Small intestine (tissue), 7 donors: ENCODE measurements around the gene PSMG4. TPM values are rescaled to one million over a fixed set of nuclear protein-coding genes. Genes with fewer than 3 reads are reported as not detected.

ENCODE experiments used
- DNase-seq, 2 donors: peaks; one replicate each; pipeline versions ENCODE4 v3.0.0 to v3.0.0-alpha.2; 2013
- FAIRE-seq: peaks from 2 replicates; lab custom pipeline; 2012; peaks lifted over from hg19 to GRCh38; lab: Jason Lieb, UNC
- H3K27ac ChIP-seq, 3 donors: one replicate each; pipeline ENCODE4 v1.5.1; 2013; ENCODE audit warnings: low read length in 2 of 3, mild to moderate bottlenecking in 2 of 3, control low read depth in 1 of 3, inconsistent platforms in 1 of 3, low read depth in 1 of 3, moderate library complexity in 1 of 3
- H3K27me3 ChIP-seq, 3 donors: one replicate each; pipeline ENCODE4 v1.6.1; 2013; ENCODE audit warnings: low read length in 3 of 3, inconsistent platforms in 1 of 3; ENCODE audit not compliant: control insufficient read depth in 3 of 3, insufficient read depth in 3 of 3
- H3K36me3 ChIP-seq, 3 donors: one replicate each; pipeline ENCODE4 v1.6.1; 2013; ENCODE audit warnings: low read length in 3 of 3, inconsistent platforms in 1 of 3, low read depth in 1 of 3, mild to moderate bottlenecking in 1 of 3, moderate library complexity in 1 of 3; ENCODE audit not compliant: control insufficient read depth in 3 of 3, insufficient read depth in 2 of 3
- H3K4me1 ChIP-seq, 3 donors: one replicate each; pipeline ENCODE4 v1.6.1; 2013; ENCODE audit warnings: low read length in 2 of 3, inconsistent platforms in 1 of 3, low read depth in 1 of 3, mild to moderate bottlenecking in 1 of 3, moderate library complexity in 1 of 3; ENCODE audit not compliant: control insufficient read depth in 3 of 3, insufficient read depth in 2 of 3
- H3K4me3 ChIP-seq, 3 donors: one replicate each; pipeline ENCODE4 v1.5.1; 2013; ENCODE audit warnings: low read length in 3 of 3, control low read depth in 1 of 3, inconsistent platforms in 1 of 3, low read depth in 1 of 3, mild to moderate bottlenecking in 1 of 3, moderate library complexity in 1 of 3
- H3K9me3 ChIP-seq, 2 donors: one replicate each; pipeline ENCODE4 v1.6.1; 2013; ENCODE audit warnings: low read depth in 1 of 2, low read length in 1 of 2; ENCODE audit not compliant: control insufficient read depth in 2 of 2, insufficient read depth in 1 of 2
- WGBS, 3 donors: extraction: QIAGEN DNeasy Blood & Tissue Kit; methylation state at CpG; one replicate each; pipeline ENCODE4 v1.1.7; 2013; 5-methylcytosine and 5-hydroxymethylcytosine counted together
- polyA plus RNA-seq, 4 donors: library from polyadenylated mRNA; stranded (reverse) in 3 of 4; unstranded in 1 of 4; fragments of 200-250 nt in 3 of 4; fragments of 120-200 nt in 1 of 4; gene quantifications; one replicate each; pipeline versions ENCODE4 v1.2.1 to v1.2.3, GENCODE V29; 2013
- donor health status: healthy with polysubstance abuse.
- donor health status: control.
- donor health status: control.
- donor health status: Bipolar disorder and iron deficiency.
- donor health status: healthy.

The PSMG4 gene
- polyA plus RNA-seq, 4 donors: 22.6 to 43.8 (median 33.4) TPM

GRCh38 chr6:3288711-3289663 lies 30.2 kb downstream of the PSMG4 start:
- Histone ChIP-seq H3K27ac (no peak overlapping the region), H3K4me3 (no peak overlapping the region), H3K36me3 (peaks cover 0 to 90% (median 17%) of the 10 kb centered on the region in 3 donors), H3K27me3 (peaks cover 0 to 3% (median 0%) of the 10 kb centered on the region in 3 donors), H3K4me1 (no peaks in the 10 kb centered on the region), H3K9me3 (no peaks in the 10 kb centered on the region)
- DNase-seq (no peak), FAIRE-seq (no peak)
- WGBS, 3 donors: 84 to 87% (median 86%) methylated on average over 21 of the region's 21 CpGs

- DNase-seq (no peak), FAIRE-seq (no peak)
- Histone ChIP-seq H3K27ac (no peak overlapping the region), H3K4me1 (no peaks in the 10 kb centered on the region), H3K4me3 (no peak overlapping the region), H3K27me3 (peaks cover 0 to 3% (median 0%) of the 10 kb centered on the region in 3 donors), H3K9me3 (no peaks in the 10 kb centered on the region), H3K36me3 (peaks cover 0 to 87% (median 11%) of the 10 kb centered on the region in 3 donors)
- WGBS, 3 donors: 85 to 87% (median 85%) methylated on average over 7 of the region's 7 CpGs
Measured at GRCh38 chr6:3289664-3290055, 30.9 kb downstream of the PSMG4 start.

GRCh38 chr6:3290149-3290930 lies 31.6 kb downstream of the PSMG4 start:
- H3K36me3 ChIP-seq: peaks cover 0 to 86% (median 13%) of the 10 kb centered on the region in 3 donors
- 87 to 93% (median 87%) methylated on average over 15 of the region's 15 CpGs for WGBS, 3 donors
- H3K27me3 ChIP-seq: peaks cover 0 to 3% (median 0%) of the 10 kb centered on the region in 3 donors
- H3K4me1 ChIP-seq: peaks cover 0 to under 1% (median 0%) of the 10 kb centered on the region in 3 donors
- FAIRE-seq: no peak
- DNase-seq: no peak
- no peaks in the 10 kb centered on the region for H3K9me3 ChIP-seq
- no peak overlapping the region for H3K27ac ChIP-seq
- no peak overlapping the region for H3K4me3 ChIP-seq

- DNase-seq: no peak
- Histone ChIP-seq H3K36me3 (peaks cover 0 to 85% (median 11%) of the 10 kb centered on the region in 3 donors), H3K4me1 (peaks cover 0 to 6% (median 0%) of the 10 kb centered on the region in 3 donors), H3K9me3 (no peaks in the 10 kb centered on the region), H3K4me3 (no peak overlapping the region), H3K27me3 (peaks cover 0 to 3% (median 0%) of the 10 kb centered on the region in 3 donors), H3K27ac (no peak overlapping the region)
- FAIRE-seq: no peak
- WGBS, 3 donors: 72 to 82% (median 78%) methylated on average over 11 of the region's 11 CpGs
Measured at GRCh38 chr6:3290931-3291211, 32.1 kb downstream of the PSMG4 start.

- no peak for FAIRE-seq
- Histone ChIP-seq H3K27me3 (peaks cover 0 to 3% (median 0%) of the 10 kb centered on the region in 3 donors), H3K36me3 (peaks cover 0 to 88% (median 11%) of the 10 kb centered on the region in 3 donors), H3K4me1 (peaks cover 0 to 10% (median 0%) of the 10 kb centered on the region in 3 donors), H3K9me3 (no peaks in the 10 kb centered on the region), H3K27ac (no peak overlapping the region), H3K4me3 (no peak overlapping the region)
- 90 to 93% (median 92%) methylated on average over 4 of the region's 4 CpGs for WGBS, 3 donors
- no peak for DNase-seq
Measured at GRCh38 chr6:3291346-3291745, 32.6 kb downstream of the PSMG4 start.

- Histone ChIP-seq H3K4me3 (no peak overlapping the region), H3K36me3 (peaks cover 0 to 88% (median 11%) of the 10 kb centered on the region in 3 donors), H3K27me3 (peaks cover 0 to 3% (median 0%) of the 10 kb centered on the region in 3 donors), H3K4me1 (peaks cover 0 to 10% (median 0%) of the 10 kb centered on the region in 3 donors), H3K9me3 (no peaks in the 10 kb centered on the region), H3K27ac (peak overlapping the region in 1 of 3 donors; percentile 3)
- 85 to 94% (median 89%) methylated on average over 7 of the region's 7 CpGs for WGBS, 3 donors
- FAIRE-seq (no peak), DNase-seq (no peak)
Measured at GRCh38 chr6:3291987-3292386, 33.2 kb downstream of the PSMG4 start.

- no peak for FAIRE-seq
- DNase-seq: no peak
Measured at GRCh38 chr6:3292431-3293197, 33.9 kb downstream of the PSMG4 start.

More at GRCh38 chr6:3292431-3293197, 33.9 kb downstream of the PSMG4 start:
- WGBS, 3 donors: 85 to 93% (median 87%) methylated on average over 32 of the region's 32 CpGs
- H3K36me3 ChIP-seq: peaks cover 0 to 89% (median 11%) of the 10 kb centered on the region in 3 donors
- peaks cover 0 to 10% (median 0%) of the 10 kb centered on the region in 3 donors for H3K4me1 ChIP-seq
- H3K9me3 ChIP-seq: no peaks in the 10 kb centered on the region
- peaks cover 0 to 3% (median 0%) of the 10 kb centered on the region in 3 donors for H3K27me3 ChIP-seq
- H3K27ac ChIP-seq: peak overlapping the region in 1 of 3 donors; percentile 3
- no peak overlapping the region for H3K4me3 ChIP-seq
